Ovary (tissue), 3 donors: ENCODE measurements around the gene UNC119B.

Source experiments
- CTCF ChIP-seq, 3 donors: fragments of 450-650 bp in 2 of 3; fragments of 200-600 bp in 1 of 3; IDR thresholded peaks; one replicate each; pipeline versions ENCODE4 v1.5.1 to v1.8.0; 2016 to 2022; ENCODE audit warnings: antibody characterized with exemption in 3 of 3, mild to moderate bottlenecking in 1 of 3
- EP300 ChIP-seq: sonication (generic); formaldehyde crosslinking; IDR thresholded peaks from one replicate; pipeline ENCODE4 v1.6.1; 2017; ENCODE audit warnings: antibody characterized with exemption
- POLR2A ChIP-seq: fragments of 450-650 bp; IDR thresholded peaks from one replicate; pipeline ENCODE4 v1.6.1; 2017; ENCODE audit warnings: antibody characterized with exemption, mild to moderate bottlenecking, moderate library complexity
- donor health status: DM: no; HTN: no; CAD: no.

- TF ChIP-seq EP300 (no peak), POLR2A (no peak), CTCF (IDR thresholded peaks at IDR 0.05) (no peak)
Measured at GRCh38 chr12:120708651-120709050, 1.6 kb upstream of the UNC119B start.
